K562 (cell line): ENCODE data around the gene MBD1. TPM values are rescaled to one million over a fixed set of nuclear protein-coding genes. Genes with fewer than 3 reads are reported as not detected.

Source experiments
- ATAC-seq: fragments of 200-7000 bp; cut with Tn5 transposase; 3 replicates; pipeline ENCODE4 v1.9.1; 2020; ENCODE audit warnings: moderate library complexity
- BruUV-seq: library from RNA; stranded (reverse); fragments of 400-500 nt; replicated peaks from 2 replicates; lab custom pipeline; 2021; lab: Mats Ljungman, UMichigan
- CTCF ChIA-PET: fragments of 300-600 bp; formaldehyde crosslinking; extraction: SDS; loops from one replicate; lab custom pipeline; 2021; ENCODE audit warnings: low intra/inter-chr PET ratio; lab: Yijun Ruan, JAX
- POLR2A ChIA-PET: fragments of 300-600, 350-650 bp; sonication (Branson Sonifier 250); formaldehyde crosslinking; extraction: SDS; loops from one replicate; lab custom pipeline; 2021; ENCODE audit warnings: antibody characterized with exemption, inconsistent platforms; lab: Yijun Ruan, JAX
- DNase-seq, 4 experiments: peaks; one replicate each; pipeline versions ENCODE4 v3.0.0 to v3.0.0-alpha.2; 2011 to 2018; ENCODE audit warnings: low spot score in 3 of 4, mixed read lengths in 3 of 4; ENCODE audit errors: extremely low read depth in 1 of 4
- FAIRE-seq: peaks from 2 replicates; lab custom pipeline; 2011; peaks lifted over from hg19 to GRCh38; lab: Jason Lieb, UNC
- H2AFZ ChIP-seq: 2 replicates; pipeline ENCODE4 v1.6.0; 2011; ENCODE audit warnings: low read depth, low read length, control low read depth, inconsistent platforms
- H3K27ac ChIP-seq: fragments of 200-600 bp; 3 replicates; pipeline ENCODE4 v1.8.0; 2011; ENCODE audit warnings: low read depth, mild to moderate bottlenecking, control low read depth, inconsistent platforms, low read length, moderate library complexity, mixed read lengths; ENCODE audit errors: extremely low read depth
- H3K27me3 ChIP-seq, 2 experiments: fragments of 300-600 bp in 1 of 2; 2 replicates in 1 of 2; 3 replicates in 1 of 2; pipeline versions ENCODE4 v1.6.0 to v1.8.0; 2011; ENCODE audit warnings: inconsistent platforms in 2 of 2, low read length in 2 of 2, mild to moderate bottlenecking in 1 of 2, mixed read lengths in 1 of 2, moderate library complexity in 1 of 2; ENCODE audit not compliant: control insufficient read depth in 2 of 2, insufficient read depth in 2 of 2
- H3K36me3 ChIP-seq: fragments of 300-600 bp; 3 replicates; pipeline ENCODE4 v1.8.0; 2011; ENCODE audit warnings: mild to moderate bottlenecking, low read length, inconsistent platforms; ENCODE audit not compliant: control insufficient read depth, insufficient read depth
- H3K4me1 ChIP-seq, 2 experiments: fragments of 200-600 bp in 1 of 2; replicated peaks in 1 of 2; 2 replicates in 1 of 2; 3 replicates in 1 of 2; pipeline versions ENCODE4 v1.5.1 to v1.8.0; 2011; ENCODE audit warnings: inconsistent platforms in 2 of 2, low read length in 2 of 2, mild to moderate bottlenecking in 1 of 2, mixed read lengths in 1 of 2, moderate library complexity in 1 of 2; ENCODE audit not compliant: control insufficient read depth in 2 of 2, insufficient read depth in 2 of 2
- H3K4me2 ChIP-seq: 2 replicates; pipeline ENCODE4 v1.6.1; 2011; ENCODE audit warnings: low read length, control low read depth, inconsistent platforms, mixed read lengths; ENCODE audit not compliant: insufficient read depth
- H3K4me3 ChIP-seq: fragments of 200-600 bp; sonication (generic), shearing (Covaris generic); 2 replicates; pipeline ENCODE4 v1.5.1; 2016; ENCODE audit warnings: control low read depth, inconsistent platforms
- H3K79me2 ChIP-seq: fragments of 200-600 bp; 3 replicates; pipeline ENCODE4 v1.8.0; 2011; ENCODE audit warnings: low read length, inconsistent platforms; ENCODE audit not compliant: control insufficient read depth, insufficient read depth
- H3K9ac ChIP-seq, 2 experiments: 2 replicates each; pipeline versions ENCODE4 v1.6.0 to v1.6.1; 2011; ENCODE audit warnings: low read depth in 2 of 2, low read length in 2 of 2, control low read depth in 1 of 2, inconsistent platforms in 1 of 2, mild to moderate bottlenecking in 1 of 2, mixed read lengths in 1 of 2; ENCODE audit not compliant: insufficient read depth in 1 of 2
- H3K9me1 ChIP-seq: one replicate; pipeline ENCODE4 v1.6.0; 2011; ENCODE audit warnings: inconsistent platforms, mild to moderate bottlenecking, low read length, moderate library complexity; ENCODE audit not compliant: control insufficient read depth, insufficient read depth
- H3K9me3 ChIP-seq: replicated peaks from 2 replicates; pipeline ENCODE4 v1.5.1; 2011; ENCODE audit warnings: low read depth, low read length, inconsistent platforms; ENCODE audit not compliant: control insufficient read depth, insufficient read depth
- H4K20me1 ChIP-seq: replicated peaks from 2 replicates; pipeline ENCODE4 v1.6.1; 2011; ENCODE audit warnings: low read length, inconsistent platforms, mixed read lengths; ENCODE audit not compliant: control insufficient read depth, insufficient read depth
- ZBTB1 ChIP-seq: sonication (generic); formaldehyde crosslinking; IDR thresholded peaks from 2 replicates; pipeline ENCODE4 v1.8.1; 2023; ENCODE audit warnings: missing genetic modification reagents, low read depth, mild to moderate bottlenecking, borderline replicate concordance
- WGBS: fragments of 100-300 bp; shearing (Covaris generic); methylation state at CpG from one replicate; pipeline ENCODE4 v1.1.6; 2016; ENCODE audit warnings: low coverage, mixed read lengths; ENCODE audit not compliant: insufficient coverage; ENCODE audit errors: missing lambda C conversion rate; 5-methylcytosine and 5-hydroxymethylcytosine counted together
- in situ Hi-C: fragments of 300-500 bp; cut with MboI; formaldehyde crosslinking; loops from 4 replicates; pipeline ENCODE4 v1.15.0; 2018; ENCODE audit warnings: inconsistent platforms, mixed read lengths
- intact Hi-C: fragments of 100-400 bp; cut with micrococcal nuclease; formaldehyde crosslinking; loops from 2 replicates; pipeline ENCODE4 v1.14.2; 2022
- polyA plus RNA-seq, 8 experiments: library from polyadenylated mRNA; depleted of rRNA in 4 of 8; stranded (reverse) in 5 of 8; unstranded in 3 of 8; fragments of >200 nt; fragmentation: Nextera tagmentation in 2 of 8; fragmentation: Illumina TruSeq in 1 of 8; extraction: Ambion mirVana in 2 of 8; extraction: Trizol in 1 of 8; gene quantifications; 2 replicates each; pipeline versions ENCODE4 v1.2.1 to v1.2.3, GENCODE V29; 2011 to 2014; ENCODE audit warnings: inconsistent platforms in 1 of 8, missing spikeins in 1 of 8
- total RNA-seq, 7 experiments: library from RNA; depleted of rRNA in 6 of 7; stranded (reverse); fragments of >200 nt in 6 of 7; fragmentation: Illumina TruSeq in 2 of 7; extraction: Trizol in 2 of 7; gene quantifications; 2 replicates each; pipeline versions ENCODE4 v1.2.1 to v1.2.3, GENCODE V29; 2011 to 2021; ENCODE audit warnings: low replicate concordance in 1 of 7
- TF ChIP-seq, protein P1 (sequence below): fragments of 450-650 bp; IDR thresholded peaks from 2 replicates; pipeline ENCODE4 v1.6.1; 2018; ENCODE audit not compliant: partially characterized antibody
- TF ChIP-seq, protein P2 (sequence below): sonication (generic); IDR thresholded peaks from 2 replicates; pipeline ENCODE4 v1.6.1; 2016

MBD1 gene
- total and polyA plus RNA-seq, 9 of the 15 experiments (the other 6 are each of a cell fraction or from before 2014, with no cell fraction given), result 3.0 to 59.7 (median 31.7) TPM

DNA sequence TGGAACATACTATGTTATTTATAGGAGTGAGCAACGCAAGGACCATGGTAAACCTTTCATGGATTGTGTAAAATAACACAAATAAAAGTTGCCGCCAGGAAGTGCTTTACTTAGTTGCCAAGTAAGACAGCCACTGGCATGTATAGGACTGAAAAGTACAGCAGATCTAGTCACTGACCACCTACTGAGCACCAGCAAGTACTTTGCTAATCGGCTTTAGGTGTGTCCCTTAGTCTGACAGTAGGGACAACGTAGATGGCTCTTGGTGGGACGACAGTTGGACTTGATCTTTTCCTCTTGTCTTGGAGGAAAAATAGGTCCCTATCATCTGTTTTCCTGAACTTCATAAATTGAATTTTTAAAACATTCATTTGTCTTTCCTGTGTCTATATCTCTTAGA is 19.8 kb upstream of the MBD1 start:
- H3K4me3 ChIP-seq, result no peak overlapping the region
- no peaks in the 10 kb centered on the region for H3K9me1 ChIP-seq
- FAIRE-seq (peak; percentile 52), DNase-seq (peak in 2 of 4 experiments; percentile 13 to 31), ATAC-seq (peak; percentile 87)
- peaks cover 3 to 6% of the 10 kb centered on the region in 2 experiments; a peak in 2 of 5 replicates for H3K4me1 ChIP-seq
- H3K9ac ChIP-seq, result no peak overlapping the region
- intact Hi-C loops, result no loop called here
- no peak overlapping the region for H3K27ac ChIP-seq
- peak overlapping the region; percentile 51 for H3K4me2 ChIP-seq
- H3K27me3 ChIP-seq, result no peaks in the 10 kb centered on the region
- BruUV-seq, result no TSS peak
- no peaks in the 10 kb centered on the region for H4K20me1 ChIP-seq
- in situ Hi-C loops, result no loop called here
- no peaks in the 10 kb centered on the region for H3K36me3 ChIP-seq
- CTCF ChIA-PET, result no interaction called here
- no peaks in the 10 kb centered on the region; the same call in 1 of the 2 replicates for H3K9me3 ChIP-seq
- WGBS, result 28% methylated on average over 5 of the region's 5 CpGs
- H2AFZ ChIP-seq, result peak overlapping the region; percentile 75
- H3K79me2 ChIP-seq, result no peaks in the 10 kb centered on the region
- POLR2A ChIA-PET, result interaction anchor here (0.9 kb wide), 1 partner anchor 12 kb away, joined by 3 read pairs; no protein-coding TSS in a partner anchor
- TF ChIP-seq, protein P1, sequence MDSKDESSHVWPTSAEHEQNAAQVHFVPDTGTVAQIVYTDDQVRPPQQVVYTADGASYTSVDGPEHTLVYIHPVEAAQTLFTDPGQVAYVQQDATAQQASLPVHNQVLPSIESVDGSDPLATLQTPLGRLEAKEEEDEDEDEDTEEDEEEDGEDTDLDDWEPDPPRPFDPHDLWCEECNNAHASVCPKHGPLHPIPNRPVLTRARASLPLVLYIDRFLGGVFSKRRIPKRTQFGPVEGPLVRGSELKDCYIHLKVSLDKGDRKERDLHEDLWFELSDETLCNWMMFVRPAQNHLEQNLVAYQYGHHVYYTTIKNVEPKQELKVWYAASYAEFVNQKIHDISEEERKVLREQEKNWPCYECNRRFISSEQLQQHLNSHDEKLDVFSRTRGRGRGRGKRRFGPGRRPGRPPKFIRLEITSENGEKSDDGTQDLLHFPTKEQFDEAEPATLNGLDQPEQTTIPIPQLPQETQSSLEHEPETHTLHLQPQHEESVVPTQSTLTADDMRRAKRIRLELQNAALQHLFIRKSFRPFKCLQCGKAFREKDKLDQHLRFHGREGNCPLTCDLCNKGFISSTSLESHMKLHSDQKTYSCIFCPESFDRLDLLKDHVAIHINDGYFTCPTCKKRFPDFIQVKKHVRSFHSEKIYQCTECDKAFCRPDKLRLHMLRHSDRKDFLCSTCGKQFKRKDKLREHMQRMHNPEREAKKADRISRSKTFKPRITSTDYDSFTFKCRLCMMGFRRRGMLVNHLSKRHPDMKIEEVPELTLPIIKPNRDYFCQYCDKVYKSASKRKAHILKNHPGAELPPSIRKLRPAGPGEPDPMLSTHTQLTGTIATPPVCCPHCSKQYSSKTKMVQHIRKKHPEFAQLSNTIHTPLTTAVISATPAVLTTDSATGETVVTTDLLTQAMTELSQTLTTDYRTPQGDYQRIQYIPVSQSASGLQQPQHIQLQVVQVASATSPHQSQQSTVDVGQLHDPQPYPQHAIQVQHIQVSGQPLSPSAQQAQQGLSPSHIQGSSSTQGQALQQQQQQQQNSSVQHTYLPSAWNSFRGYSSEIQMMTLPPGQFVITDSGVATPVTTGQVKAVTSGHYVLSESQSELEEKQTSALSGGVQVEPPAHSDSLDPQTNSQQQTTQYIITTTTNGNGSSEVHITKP, result peak; percentile 50
- TF ChIP-seq, protein P2, sequence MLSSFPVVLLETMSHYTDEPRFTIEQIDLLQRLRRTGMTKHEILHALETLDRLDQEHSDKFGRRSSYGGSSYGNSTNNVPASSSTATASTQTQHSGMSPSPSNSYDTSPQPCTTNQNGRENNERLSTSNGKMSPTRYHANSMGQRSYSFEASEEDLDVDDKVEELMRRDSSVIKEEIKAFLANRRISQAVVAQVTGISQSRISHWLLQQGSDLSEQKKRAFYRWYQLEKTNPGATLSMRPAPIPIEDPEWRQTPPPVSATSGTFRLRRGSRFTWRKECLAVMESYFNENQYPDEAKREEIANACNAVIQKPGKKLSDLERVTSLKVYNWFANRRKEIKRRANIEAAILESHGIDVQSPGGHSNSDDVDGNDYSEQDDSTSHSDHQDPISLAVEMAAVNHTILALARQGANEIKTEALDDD, result peak; percentile 43; the same call in 1 of the 2 replicates
- no peak for TF ChIP-seq ZBTB1
- TF ChIP-seq, all 486 proteins: peak for 2
